ENCODE measurements around the gene DAPL1.

GRCh38 chr2:158799181-158799580 lies 4.1 kb downstream of the DAPL1 start:
- TF ChIP-seq TAF1 (IDR thresholded peaks at IDR 0.05; ENCODE audit: low read depth) (no peak), TCF12 (IDR thresholded peaks at IDR 0.05; ENCODE audit: low read depth) (no peak), REST (IDR thresholded peaks at IDR 0.05; ENCODE audit: low read depth) (no peak), EP300 (IDR thresholded peaks at IDR 0.05; ENCODE audit: borderline replicate concordance) (no peak), YY1 (IDR thresholded peaks at IDR 0.05; ENCODE audit: low read depth) (no peak), MAX (IDR thresholded peaks at IDR 0.05) (no peak)

All from Ishikawa (cell line).